Smooth muscle cell (in vitro differentiated cells): ENCODE measurements around the gene LHFPL2. TPM values are rescaled to one million over a fixed set of nuclear protein-coding genes. Genes with fewer than 3 reads are reported as not detected.

Experiments
- DNase-seq: peaks from one replicate; lab custom pipeline; 2025; ENCODE audit not compliant: unreplicated experiment; lab: John Stamatoyannopoulos, UW
- H2AFZ ChIP-seq: fragments of 200-600 bp; sonication (generic); 2 replicates; pipeline ENCODE4 v1.6.0; 2016; ENCODE audit warnings: antibody characterized with exemption, low read depth, mild to moderate bottlenecking
- H3F3A ChIP-seq: fragments of 200-600 bp; sonication (generic); 2 replicates; pipeline ENCODE4 v1.6.0; 2017; ENCODE audit warnings: antibody characterized with exemption, low read depth
- H3K27ac ChIP-seq: fragments of 200-600 bp; sonication (generic); 2 replicates; pipeline ENCODE4 v1.5.1; 2016; ENCODE audit warnings: low read depth, mild to moderate bottlenecking
- H3K27me3 ChIP-seq: fragments of 200-600 bp; sonication (generic); 2 replicates; pipeline ENCODE4 v1.6.1; 2016; ENCODE audit warnings: low read depth, mild to moderate bottlenecking
- H3K36me3 ChIP-seq: fragments of 200-600 bp; sonication (generic); 2 replicates; pipeline ENCODE4 v1.5.1; 2016; ENCODE audit warnings: low read depth
- H3K4me1 ChIP-seq: fragments of 200-600 bp; sonication (generic); 2 replicates; pipeline ENCODE4 v1.5.1; 2016; ENCODE audit warnings: low read depth
- H3K4me2 ChIP-seq: fragments of 200-600 bp; sonication (generic); 2 replicates; pipeline ENCODE4 v1.6.0; 2016; ENCODE audit warnings: mild to moderate bottlenecking
- H3K4me3 ChIP-seq: fragments of 200-600 bp; sonication (generic); 2 replicates; pipeline ENCODE4 v1.5.1; 2016; ENCODE audit warnings: mild to moderate bottlenecking
- H3K79me2 ChIP-seq: fragments of 200-600 bp; sonication (generic); 2 replicates; pipeline ENCODE4 v1.6.0; 2016; ENCODE audit warnings: low read depth, mild to moderate bottlenecking
- H3K9ac ChIP-seq: fragments of 200-600 bp; sonication (generic); 2 replicates; pipeline ENCODE4 v1.6.0; 2016; ENCODE audit warnings: low read depth
- H3K9me3 ChIP-seq: fragments of 200-600 bp; sonication (generic); replicated peaks from 2 replicates; pipeline ENCODE4 v1.5.1; 2016; ENCODE audit warnings: low read depth
- H4K20me1 ChIP-seq: fragments of 200-600 bp; sonication (generic); 2 replicates; pipeline ENCODE4 v1.6.0; 2016; ENCODE audit warnings: low read depth
- WGBS: methylation state at CpG from one replicate; pipeline ENCODE4 v1.1.7; 2016; ENCODE audit warnings: low lambda C conversion rate; 5-methylcytosine and 5-hydroxymethylcytosine counted together
- polyA plus RNA-seq: library from polyadenylated mRNA; unstranded; fragments of >200 nt; fragmentation: Nextera tagmentation; extraction: Ambion mirVana; gene quantifications from 2 replicates; pipeline ENCODE4 v1.2.1, GENCODE V29; 2016
- total RNA-seq: library from RNA; depleted of rRNA; stranded (reverse); fragments of >200 nt; gene quantifications from 2 replicates; pipeline ENCODE4 v1.2.3, GENCODE V29; 2014
- TF ChIP-seq, protein P1 (sequence below): fragments of 200-600 bp; sonication (generic); IDR thresholded peaks from 2 replicates; pipeline ENCODE4 v1.5.1; 2017; ENCODE audit warnings: borderline replicate concordance, mild to moderate bottlenecking, antibody characterized with exemption; ENCODE audit not compliant: insufficient read depth, poor library complexity, severe bottlenecking

LHFPL2 gene
- total and polyA plus RNA-seq, 2 experiments from 2014 or later: 13.4 to 18.6 TPM

DNA sequence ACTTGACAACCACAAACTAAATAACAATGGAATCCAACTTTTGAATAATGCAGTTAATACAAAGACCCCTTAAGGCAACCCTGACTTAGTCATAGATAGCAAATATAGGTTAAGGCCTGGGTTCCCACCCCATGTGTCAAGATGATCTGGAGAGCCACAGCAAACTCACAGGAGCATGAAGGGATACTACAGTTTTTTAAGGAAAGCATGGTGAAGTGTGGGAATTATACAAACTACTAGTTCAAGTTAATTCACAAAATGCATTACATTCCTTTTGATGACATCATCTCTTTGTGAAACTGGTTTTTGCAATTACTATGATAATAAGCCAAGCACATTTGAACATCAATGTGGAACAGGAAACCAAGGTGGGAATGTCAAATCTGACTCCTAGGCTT lies 50.6 kb downstream of the LHFPL2 start:
- Histone ChIP-seq H3K4me3 (no peak overlapping the region), H3K9me3 (no peaks in the 10 kb centered on the region), H3K9ac (peak overlapping the region; percentile 8), H3K4me2 (peak overlapping the region; percentile 21), H3K79me2 (peaks cover 44% of the 10 kb centered on the region), H2AFZ (no peak overlapping the region), H3K27me3 (no peaks in the 10 kb centered on the region), H3K4me1 (peaks cover 9% of the 10 kb centered on the region), H4K20me1 (no peaks in the 10 kb centered on the region), H3K36me3 (no peaks in the 10 kb centered on the region), H3K27ac (peak overlapping the region; percentile 92), H3F3A (peaks cover 36% of the 10 kb centered on the region)
- no peak for DNase-seq
- TF ChIP-seq, protein P1, sequence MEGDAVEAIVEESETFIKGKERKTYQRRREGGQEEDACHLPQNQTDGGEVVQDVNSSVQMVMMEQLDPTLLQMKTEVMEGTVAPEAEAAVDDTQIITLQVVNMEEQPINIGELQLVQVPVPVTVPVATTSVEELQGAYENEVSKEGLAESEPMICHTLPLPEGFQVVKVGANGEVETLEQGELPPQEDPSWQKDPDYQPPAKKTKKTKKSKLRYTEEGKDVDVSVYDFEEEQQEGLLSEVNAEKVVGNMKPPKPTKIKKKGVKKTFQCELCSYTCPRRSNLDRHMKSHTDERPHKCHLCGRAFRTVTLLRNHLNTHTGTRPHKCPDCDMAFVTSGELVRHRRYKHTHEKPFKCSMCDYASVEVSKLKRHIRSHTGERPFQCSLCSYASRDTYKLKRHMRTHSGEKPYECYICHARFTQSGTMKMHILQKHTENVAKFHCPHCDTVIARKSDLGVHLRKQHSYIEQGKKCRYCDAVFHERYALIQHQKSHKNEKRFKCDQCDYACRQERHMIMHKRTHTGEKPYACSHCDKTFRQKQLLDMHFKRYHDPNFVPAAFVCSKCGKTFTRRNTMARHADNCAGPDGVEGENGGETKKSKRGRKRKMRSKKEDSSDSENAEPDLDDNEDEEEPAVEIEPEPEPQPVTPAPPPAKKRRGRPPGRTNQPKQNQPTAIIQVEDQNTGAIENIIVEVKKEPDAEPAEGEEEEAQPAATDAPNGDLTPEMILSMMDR: no peak

DNA sequence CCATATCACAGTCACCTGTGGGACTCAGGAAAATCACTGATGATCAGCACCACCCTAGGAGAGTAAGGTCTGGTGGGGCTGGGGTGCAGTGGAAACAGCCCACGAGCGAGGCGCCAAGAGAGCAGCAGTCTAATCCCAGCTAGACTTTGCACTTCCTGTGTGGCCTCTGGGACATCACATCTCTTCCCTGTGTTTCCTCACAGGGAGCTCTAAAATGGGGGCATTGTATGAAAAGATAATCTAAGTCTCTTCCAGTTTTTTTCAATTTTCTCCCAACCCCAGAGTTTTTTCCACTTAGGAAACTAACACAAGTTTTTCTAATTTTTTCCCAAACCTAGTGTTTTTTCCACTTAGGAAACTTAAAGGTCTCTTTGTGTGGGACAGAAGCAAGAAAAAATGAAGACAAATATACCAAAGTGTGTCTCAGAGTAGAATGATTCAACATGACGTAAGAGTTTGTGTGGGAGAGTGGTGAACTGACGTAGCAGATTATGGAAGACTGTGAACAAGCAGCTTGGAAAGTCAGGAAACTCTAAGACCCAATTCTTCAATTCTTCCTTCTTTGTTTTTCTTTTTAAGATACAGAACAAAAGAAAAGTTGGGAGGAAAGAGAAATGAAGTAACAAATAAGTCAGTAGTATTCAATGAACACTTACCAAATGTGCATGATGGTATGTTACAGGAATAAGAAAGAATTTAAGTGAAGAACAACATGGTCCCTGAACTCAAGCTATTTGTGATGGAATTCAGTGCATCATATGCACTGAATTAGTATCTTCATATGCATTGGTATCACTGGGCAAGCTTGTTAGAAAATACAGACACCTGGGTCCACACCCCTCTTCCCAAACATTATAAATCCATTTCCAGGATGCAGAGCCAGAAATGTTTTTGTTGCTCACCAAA lies 51.3 kb downstream of the LHFPL2 start:
- no peak overlapping the region for H3K4me3 ChIP-seq
- peaks cover 36% of the 10 kb centered on the region for H3F3A ChIP-seq
- H3K36me3 ChIP-seq: no peaks in the 10 kb centered on the region
- peak overlapping the region; percentile 34 for H3K9ac ChIP-seq
- TF ChIP-seq, protein P1: no peak
- H3K4me1 ChIP-seq: peaks cover 9% of the 10 kb centered on the region
- peak overlapping the region; percentile 92 for H3K27ac ChIP-seq
- no peaks in the 10 kb centered on the region for H4K20me1 ChIP-seq
- peak overlapping the region; percentile 1 for H2AFZ ChIP-seq
- no peak for DNase-seq
- WGBS: 21% methylated on average over 5 of the region's 5 CpGs
- no peaks in the 10 kb centered on the region for H3K27me3 ChIP-seq
- H3K9me3 ChIP-seq: no peaks in the 10 kb centered on the region
- peaks cover 50% of the 10 kb centered on the region for H3K79me2 ChIP-seq
- peak overlapping the region; percentile 21 for H3K4me2 ChIP-seq

DNA sequence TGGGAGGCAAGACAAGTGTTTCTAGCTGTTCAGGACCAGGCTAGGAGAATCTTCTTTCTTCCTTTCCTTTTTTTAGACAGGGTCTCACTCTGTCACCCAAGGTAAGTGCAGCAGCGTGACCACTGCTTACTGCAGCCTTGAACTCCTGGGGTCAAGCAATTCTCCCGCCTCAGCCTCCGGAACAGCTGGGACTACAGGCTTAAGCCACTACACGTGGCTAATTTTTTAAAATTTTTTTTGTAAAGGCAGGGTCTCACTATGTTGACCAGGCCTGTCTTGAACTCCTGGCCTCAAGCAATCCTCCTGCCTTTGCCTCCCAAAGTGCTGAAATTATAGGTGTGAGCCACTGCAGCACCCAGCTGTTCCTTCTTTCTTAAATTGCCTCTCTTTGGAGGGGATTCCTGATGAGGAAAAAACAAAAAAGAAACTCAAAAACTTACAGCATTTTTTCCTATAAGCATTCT lies 53.1 kb downstream of the LHFPL2 start:
- H3K4me3 ChIP-seq: no peak overlapping the region
- DNase-seq: no peak
- peaks cover 13% of the 10 kb centered on the region for H3K4me1 ChIP-seq
- H3K27me3 ChIP-seq: no peaks in the 10 kb centered on the region
- H3K36me3 ChIP-seq: no peaks in the 10 kb centered on the region
- peak overlapping the region; percentile 38 for H3K9ac ChIP-seq
- H2AFZ ChIP-seq: no peak overlapping the region
- peaks cover 64% of the 10 kb centered on the region for H3K79me2 ChIP-seq
- H3K9me3 ChIP-seq: no peaks in the 10 kb centered on the region
- H3K4me2 ChIP-seq: peak overlapping the region; percentile 7
- WGBS: 75% methylated on average over 4 of the region's 4 CpGs
- H3K27ac ChIP-seq: peak overlapping the region; percentile 92
- TF ChIP-seq, protein P1: no peak
- H3F3A ChIP-seq: peaks cover 30% of the 10 kb centered on the region
- no peaks in the 10 kb centered on the region for H4K20me1 ChIP-seq
